Measurements from ENCODE around the gene EFCAB10.
"Not testable (repeated sequence)": the region's sequence is repeated elsewhere in the genome, so short reads cannot be mapped to it uniquely, and the experiment has no call there.

EFCAB10 gene

DNA sequence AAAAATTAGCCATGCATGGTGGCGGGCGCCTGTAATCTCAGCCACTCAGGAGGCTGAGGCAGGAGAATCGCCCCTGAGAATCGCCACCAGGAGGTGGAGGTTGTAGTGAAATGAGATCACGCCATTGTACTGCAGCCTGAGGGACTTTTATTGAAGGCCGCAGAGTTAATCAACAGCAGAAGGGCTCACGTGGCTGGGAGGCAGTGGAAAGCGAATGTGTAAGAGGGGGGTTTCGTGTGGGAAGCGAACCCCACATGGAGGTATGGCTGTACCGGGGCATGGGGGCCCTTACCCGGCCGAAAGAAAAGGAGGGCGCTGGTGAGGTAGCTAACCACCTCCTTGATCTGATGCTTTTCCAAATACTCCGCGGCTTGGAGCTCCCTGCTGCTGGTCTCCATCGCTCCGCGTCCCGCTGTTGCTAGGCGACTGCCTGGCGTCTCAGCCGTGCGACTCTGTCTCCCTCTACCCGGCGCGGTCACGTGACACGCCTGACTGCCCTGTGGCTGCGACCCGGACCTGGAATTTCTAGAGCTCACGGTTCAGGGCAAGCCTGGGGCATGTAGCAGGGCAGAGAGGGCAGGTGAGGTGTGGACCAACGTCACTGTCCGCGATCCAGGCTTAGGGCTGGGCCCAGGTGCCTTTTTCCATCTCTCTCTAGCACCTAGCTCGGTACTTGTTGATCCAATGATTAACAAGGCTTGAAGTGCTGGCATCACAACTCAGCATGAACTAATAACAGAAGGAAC is at the start of gene EFCAB10:
EFCAB10 (minus strand) TSS at position 428 of the 746 bp plus-strand sequence; CDS start at position 398, 30 bp downstream.
- DNase-seq, result peak; percentile 74

DNA sequence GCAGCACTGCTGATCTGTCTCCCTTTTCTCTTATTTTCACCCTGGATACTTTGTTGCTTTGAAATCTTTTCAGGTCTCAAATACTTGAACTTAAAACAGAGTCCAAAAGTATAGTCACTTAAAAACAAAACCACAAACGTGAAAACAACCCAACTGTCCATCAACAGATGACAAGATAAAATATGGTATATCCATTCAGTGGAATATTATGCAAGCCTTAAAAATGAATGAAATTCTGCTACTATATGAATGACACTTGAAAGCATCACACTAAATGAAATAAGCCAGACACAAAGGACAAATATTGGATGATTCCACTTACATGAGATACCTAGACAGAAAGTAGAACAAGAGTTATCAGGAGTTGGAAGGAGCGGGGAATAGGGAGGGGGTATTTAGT is 44.7 kb upstream of the EFCAB10 start:
- no peak for DNase-seq

DNA sequence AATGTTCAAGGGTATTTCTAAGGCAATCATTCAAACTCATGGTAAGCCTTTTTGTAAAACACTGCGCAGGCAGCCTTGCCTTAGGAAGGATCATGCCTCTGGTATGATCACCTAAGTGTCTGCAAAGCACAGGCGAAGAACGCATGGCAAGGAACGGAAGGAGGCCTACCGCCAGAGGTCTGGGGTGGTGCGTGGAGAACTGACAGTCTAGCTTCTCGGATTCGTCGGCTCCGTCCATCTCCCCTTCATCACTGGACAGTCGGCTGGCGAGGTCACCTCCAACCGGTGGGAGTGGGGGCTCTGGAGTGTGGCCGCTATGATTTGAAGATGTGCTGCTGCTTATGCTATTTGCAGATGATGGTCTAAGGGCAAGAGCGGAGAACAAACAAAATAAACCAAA is 42.6 kb upstream of the EFCAB10 start:
- DNase-seq, result no peak

GRCh38 chr7:105623378-105623777 is 42.1 kb upstream of the EFCAB10 start:
- DNase-seq, result no peak

DNA sequence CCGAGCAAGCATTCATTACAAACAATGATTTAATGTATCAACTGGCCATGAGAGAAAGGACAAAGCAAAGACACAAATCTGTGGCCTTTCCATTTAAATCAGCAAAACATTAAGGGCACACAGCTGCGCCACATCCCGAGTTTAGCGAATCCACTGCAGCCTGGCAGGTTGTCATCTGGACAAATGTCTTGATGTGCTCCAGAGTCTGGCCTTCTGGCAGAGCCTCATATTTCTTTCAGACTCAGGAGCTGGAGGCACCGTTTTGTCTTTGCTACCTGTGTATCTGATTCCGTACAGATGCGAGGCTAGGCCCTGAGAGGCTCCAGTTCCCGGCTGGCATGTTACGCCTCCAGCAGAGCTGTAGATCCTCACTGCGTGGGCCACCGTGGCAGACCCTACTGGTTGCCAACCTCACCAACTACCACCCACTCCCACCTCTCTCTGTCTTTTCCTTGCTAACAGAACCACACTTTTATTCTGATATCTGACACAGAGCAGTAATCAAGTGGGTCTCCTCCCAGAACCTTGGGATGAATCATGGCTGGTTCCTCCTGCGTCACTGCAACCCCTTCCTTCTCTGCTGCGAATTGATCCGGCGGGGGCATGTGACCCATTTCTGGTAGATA is 40.9 kb upstream of the EFCAB10 start:
- no peak for DNase-seq

GRCh38 chr7:105621617-105622016 is 40.3 kb upstream of the EFCAB10 start:
- DNase-seq, result no peak

- no peak for DNase-seq
These were observed 39.9 kb upstream of the EFCAB10 start for GRCh38 chr7:105621176-105621575.

GRCh38 chr7:105619590-105619989 is 38.3 kb upstream of the EFCAB10 start:
- DNase-seq, result no peak

GRCh38 chr7:105618016-105618296 is 36.7 kb upstream of the EFCAB10 start:
- DNase-seq, result no peak

GRCh38 chr7:105617280-105618015 is 36.2 kb upstream of the EFCAB10 start:
- DNase-seq, result no peak

- no peak for DNase-seq
These were observed 33.1 kb upstream of the EFCAB10 start for GRCh38 chr7:105614341-105614840.

DNA sequence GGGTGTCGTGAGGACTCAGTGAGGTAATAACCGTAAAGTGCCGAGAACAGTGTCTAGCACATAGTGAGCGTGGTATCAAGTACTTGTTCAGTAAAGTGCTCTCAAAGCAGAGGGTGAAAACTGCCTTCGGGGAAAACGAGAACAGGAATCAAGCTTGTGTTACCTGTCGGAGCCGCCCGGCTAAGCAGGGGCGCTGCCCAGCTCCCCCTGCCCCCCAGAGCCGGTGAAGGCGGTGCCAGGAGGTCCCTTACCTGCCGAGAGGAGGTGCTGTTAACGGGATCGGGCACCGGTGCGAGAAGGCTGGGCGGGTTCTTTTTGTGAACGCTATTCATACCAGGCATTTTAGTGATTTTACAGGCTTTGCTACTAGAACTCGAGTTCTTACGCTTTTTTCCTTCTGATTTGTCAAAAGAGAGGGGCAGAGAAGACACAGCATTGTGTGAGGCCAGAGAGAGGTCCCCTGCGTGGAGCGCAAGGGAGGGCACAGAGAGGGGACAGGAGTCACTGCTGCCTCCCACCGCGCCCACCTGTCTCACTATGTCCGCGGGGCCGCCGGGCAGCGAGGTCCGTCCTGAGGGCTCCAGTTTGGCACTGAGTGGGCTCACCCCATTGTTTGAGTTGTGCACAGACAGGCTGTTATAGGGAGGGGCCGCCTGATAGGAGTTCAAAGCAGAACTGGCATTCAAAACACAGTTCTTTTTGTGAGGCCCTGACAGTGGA is 32.5 kb upstream of the EFCAB10 start:
- DNase-seq, result no peak

DNA sequence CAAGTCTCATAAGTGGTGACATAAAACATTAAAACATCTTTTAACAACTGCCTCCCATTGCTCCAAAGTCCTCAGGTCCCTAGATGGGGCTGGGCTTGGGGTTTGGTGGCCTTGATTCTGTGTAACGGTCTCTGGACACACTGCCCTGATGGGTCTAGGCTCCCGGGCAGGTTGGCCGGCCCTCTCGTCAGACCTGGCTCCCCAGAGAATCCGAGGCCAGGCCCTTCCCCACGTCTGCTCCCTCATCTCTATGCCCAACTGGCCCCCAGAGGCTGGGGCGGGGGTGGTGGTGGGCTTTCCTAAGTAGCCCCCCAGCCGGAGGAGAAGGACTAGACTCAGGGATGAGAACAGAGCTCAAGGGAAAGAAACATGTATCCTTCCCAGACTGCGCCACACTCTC is 31.5 kb upstream of the EFCAB10 start:
- DNase-seq, result no peak

GRCh38 chr7:105611856-105612775 is 30.8 kb upstream of the EFCAB10 start:
- DNase-seq, result no peak

DNA sequence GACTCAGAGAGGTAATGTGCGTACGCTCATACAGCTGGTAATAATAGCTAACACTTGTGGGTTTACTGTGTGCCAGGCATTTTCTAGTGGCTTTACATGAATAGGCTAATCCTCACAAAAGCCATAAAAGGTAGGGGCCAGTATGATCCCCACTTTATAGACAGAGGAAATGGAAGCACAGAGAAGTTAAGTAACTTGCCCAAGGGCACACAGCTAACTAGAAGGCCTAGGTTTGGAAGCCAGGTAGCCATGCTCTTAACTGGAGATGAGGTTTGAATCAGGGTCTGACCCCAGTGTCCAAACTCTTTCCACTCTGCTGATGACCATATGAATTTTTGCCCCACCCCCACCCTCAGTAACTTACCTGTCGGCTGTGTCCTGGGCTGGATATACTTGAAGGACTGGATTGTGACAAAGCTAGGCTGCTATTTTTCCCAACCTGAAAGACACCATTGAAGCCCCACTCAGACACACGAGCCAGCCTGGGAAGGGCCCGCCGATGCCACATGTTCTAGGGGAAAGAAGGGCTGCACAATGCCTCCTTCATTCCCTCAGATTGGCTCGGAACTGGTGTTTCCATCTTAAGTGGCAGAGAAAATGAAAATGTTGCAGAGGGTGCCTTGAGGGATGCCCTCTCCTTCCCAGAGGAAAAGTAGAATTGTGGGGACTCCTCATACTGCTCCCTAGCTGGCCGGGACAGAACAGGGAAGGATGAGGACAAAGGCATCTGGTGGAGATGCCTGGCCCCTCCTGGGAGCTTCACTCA is 29.1 kb upstream of the EFCAB10 start:
- DNase-seq, result no peak

GRCh38 chr7:105602325-105603305 is 21.3 kb upstream of the EFCAB10 start:
- no peak for DNase-seq

- DNase-seq, result no peak
These were observed 19.6 kb upstream of the EFCAB10 start for GRCh38 chr7:105600720-105601550.

- DNase-seq, result no peak
These were observed 18.3 kb upstream of the EFCAB10 start for GRCh38 chr7:105599551-105599950.

DNA sequence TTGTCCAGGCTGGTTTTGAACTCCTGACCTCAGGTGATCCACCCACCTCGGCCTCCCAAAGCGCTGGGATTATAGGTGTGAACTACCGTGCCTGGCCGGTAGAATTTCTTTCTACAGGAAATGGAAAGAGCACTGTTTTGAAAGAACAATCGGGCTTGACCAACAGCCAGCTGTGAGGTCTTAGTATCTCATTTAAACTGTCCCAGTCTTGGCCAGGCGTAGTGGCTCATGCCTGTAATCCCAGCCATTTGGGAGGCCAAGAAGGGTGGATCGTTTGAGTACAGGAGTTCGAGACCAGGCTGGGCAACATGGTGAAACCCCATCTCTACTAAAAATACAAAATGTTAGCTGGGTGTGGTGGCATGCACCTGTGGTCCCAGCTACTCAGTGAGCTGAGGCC is 17.8 kb upstream of the EFCAB10 start:
- not testable (repeated sequence) for DNase-seq

Data from stimulated activated CD8-positive, alpha-beta memory T cell treated with anti-CD3 and anti-CD28 coated beads, Interleukin-4, amount 100 ng/mL, for 48 hours (primary cell).